ENCODE results near the gene MTHFD1L. TPM values are rescaled to one million over a fixed set of nuclear protein-coding genes. Genes with fewer than 3 reads are reported as not detected.
A peak's percentile ranks its signal among the peaks of the same experiment; 100 is the strongest.

MTHFD1L gene
- total RNA-seq, 3 donors from 2014 or later: 3.5 to 15.1 (median 11.0) TPM

DNA sequence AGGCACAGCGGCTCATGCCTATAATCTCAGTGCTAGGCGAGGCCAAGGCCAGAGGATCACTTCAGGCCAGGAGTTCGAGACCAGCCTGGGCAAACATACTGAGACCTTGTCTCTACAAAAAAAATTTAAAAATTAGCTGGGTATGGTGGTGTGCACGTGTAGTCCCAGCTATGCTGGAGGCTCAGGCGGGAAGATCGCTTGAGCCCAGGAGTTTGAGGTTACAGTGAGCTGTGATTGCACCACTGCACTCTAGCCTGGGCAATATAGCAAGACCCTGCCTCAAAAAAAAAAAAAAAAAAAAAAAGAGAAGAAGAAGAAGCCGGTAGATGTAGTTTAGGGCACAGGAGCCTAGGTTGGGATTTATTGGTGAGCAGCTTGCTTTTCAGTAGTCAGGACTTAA is 20.7 kb downstream of the MTHFD1L start:
- Histone ChIP-seq H3K4me1 (no peaks in the 10 kb centered on the region), H3K27me3 (no peaks in the 10 kb centered on the region), H3K27ac (no peak overlapping the region), H3K9me3 (no peaks in the 10 kb centered on the region), H3K36me3 (no peaks in the 10 kb centered on the region), H3K4me3 (no peak overlapping the region)
- no peak for TF ChIP-seq POLR2A (IDR thresholded peaks at IDR 0.05)
- TF ChIP-seq, protein P1, sequence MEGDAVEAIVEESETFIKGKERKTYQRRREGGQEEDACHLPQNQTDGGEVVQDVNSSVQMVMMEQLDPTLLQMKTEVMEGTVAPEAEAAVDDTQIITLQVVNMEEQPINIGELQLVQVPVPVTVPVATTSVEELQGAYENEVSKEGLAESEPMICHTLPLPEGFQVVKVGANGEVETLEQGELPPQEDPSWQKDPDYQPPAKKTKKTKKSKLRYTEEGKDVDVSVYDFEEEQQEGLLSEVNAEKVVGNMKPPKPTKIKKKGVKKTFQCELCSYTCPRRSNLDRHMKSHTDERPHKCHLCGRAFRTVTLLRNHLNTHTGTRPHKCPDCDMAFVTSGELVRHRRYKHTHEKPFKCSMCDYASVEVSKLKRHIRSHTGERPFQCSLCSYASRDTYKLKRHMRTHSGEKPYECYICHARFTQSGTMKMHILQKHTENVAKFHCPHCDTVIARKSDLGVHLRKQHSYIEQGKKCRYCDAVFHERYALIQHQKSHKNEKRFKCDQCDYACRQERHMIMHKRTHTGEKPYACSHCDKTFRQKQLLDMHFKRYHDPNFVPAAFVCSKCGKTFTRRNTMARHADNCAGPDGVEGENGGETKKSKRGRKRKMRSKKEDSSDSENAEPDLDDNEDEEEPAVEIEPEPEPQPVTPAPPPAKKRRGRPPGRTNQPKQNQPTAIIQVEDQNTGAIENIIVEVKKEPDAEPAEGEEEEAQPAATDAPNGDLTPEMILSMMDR (IDR thresholded peaks at IDR 0.05): no peak
- TF ChIP-seq POLR2AphosphoS5 (IDR thresholded peaks at IDR 0.05): no peak
- no peak for DNase-seq (ENCODE audit: low spot score in 2 of 2)
- intact Hi-C loops (cut with DNase I; ENCODE audit: low total_unique reads): no loop called here

DNA sequence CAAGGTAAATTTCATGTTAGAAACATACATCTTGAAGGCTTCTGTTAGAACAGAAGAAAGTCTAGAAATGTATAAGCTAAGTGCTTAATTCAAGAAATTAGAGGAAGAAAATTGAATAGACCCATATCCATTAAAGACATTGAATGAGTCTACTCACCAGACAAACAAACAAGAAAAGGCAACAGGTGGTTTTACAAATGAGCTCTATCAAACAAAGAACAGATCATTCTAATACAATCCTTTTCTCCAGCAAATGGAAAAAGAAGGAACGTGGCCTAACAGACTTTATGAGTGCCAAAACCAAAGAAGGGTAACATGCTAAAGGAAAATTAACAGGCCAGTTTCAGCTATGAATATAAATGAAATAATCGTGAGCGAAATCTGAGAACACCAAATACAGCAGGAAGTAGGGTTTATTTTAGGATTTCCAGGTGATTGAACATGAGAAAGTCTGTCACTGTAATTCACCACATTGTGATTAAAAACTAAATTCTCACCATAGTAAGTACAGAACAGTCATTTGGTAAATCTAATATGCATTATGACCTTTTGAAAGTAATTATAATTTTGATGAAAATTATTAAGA is 22.6 kb downstream of the MTHFD1L start:
- TF ChIP-seq POLR2A (IDR thresholded peaks at IDR 0.05) (no peak), POLR2AphosphoS5 (IDR thresholded peaks at IDR 0.05) (no peak)
- TF ChIP-seq, protein P1 (IDR thresholded peaks at IDR 0.05): no peak
- intact Hi-C loops (cut with DNase I; ENCODE audit: low total_unique reads): no loop called here
- Histone ChIP-seq H3K4me3 (no peak overlapping the region), H3K36me3 (no peaks in the 10 kb centered on the region), H3K9me3 (no peaks in the 10 kb centered on the region), H3K27me3 (no peaks in the 10 kb centered on the region), H3K27ac (no peak overlapping the region), H3K4me1 (no peaks in the 10 kb centered on the region)
- no peak for DNase-seq (ENCODE audit: low spot score in 2 of 2)

DNA sequence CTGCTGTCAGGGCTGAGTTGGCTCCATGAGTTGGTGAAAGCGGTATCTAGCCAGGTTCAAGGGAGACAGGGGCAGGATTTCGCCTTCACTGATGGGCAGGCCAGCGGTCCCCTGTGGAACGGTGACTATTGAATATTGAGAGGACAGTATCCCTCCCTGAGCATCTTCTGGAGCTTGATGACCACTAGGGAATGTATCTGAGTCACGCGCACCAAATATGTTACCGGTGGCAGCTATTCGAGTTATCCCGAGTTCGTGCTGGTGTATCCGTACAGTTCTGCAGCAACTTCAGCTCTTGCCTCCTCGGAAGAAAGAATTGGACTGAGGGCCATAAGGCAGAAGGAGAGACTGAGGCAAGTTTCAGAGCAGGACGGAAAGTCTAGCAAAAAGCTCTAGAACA is 24.8 kb downstream of the MTHFD1L start:
- H3K27ac ChIP-seq: no peak overlapping the region
- no peak for DNase-seq (ENCODE audit: low spot score in 2 of 2)
- H3K9me3 ChIP-seq: no peaks in the 10 kb centered on the region
- intact Hi-C loops (cut with DNase I; ENCODE audit: low total_unique reads): loop anchor here (10.0 kb wide), 1 partner anchor 444 kb away; no protein-coding TSS in a partner anchor
- no peaks in the 10 kb centered on the region for H3K27me3 ChIP-seq
- H3K36me3 ChIP-seq: no peaks in the 10 kb centered on the region
- no peak overlapping the region for H3K4me3 ChIP-seq
- peaks cover 0 to 4% of the 10 kb centered on the region in 2 donors for H3K4me1 ChIP-seq
- no peak for TF ChIP-seq POLR2AphosphoS5 (IDR thresholded peaks at IDR 0.05)
- TF ChIP-seq, protein P1 (IDR thresholded peaks at IDR 0.05): no peak
- TF ChIP-seq POLR2A (IDR thresholded peaks at IDR 0.05): no peak

DNA sequence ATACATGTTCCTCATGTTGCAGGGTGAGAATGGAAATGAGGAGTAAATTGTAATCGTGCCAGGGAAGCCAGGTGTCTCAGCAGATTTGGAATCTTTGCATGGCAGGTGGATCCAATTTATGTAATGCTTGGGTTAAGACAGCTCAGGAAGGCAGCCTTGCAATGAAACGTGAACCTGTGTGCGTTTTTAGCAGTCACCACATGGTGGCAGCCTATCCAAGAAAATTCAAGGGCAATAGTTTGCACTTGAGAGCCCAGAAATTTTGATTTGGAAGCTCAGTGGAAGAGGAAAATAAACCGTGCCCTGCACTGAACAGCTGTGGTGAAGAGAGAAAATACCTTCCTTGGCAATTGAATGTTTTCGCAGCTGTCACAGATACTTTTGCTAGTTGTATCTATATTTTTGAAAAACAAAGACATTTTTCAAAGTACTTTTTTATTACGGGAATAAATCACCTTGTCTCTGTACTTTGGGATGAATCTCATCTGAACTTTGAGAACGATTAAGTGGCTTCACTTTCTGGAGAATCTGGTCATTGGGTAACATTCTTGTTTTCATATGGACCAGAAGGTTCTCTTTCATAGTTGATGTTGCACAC is 26.5 kb downstream of the MTHFD1L start:
- no peak overlapping the region for H3K27ac ChIP-seq
- H3K4me1 ChIP-seq: peaks cover 0 to 4% of the 10 kb centered on the region in 2 donors
- no peaks in the 10 kb centered on the region for H3K9me3 ChIP-seq
- intact Hi-C loops (cut with DNase I; ENCODE audit: low total_unique reads): loop anchor here (10.0 kb wide), 1 partner anchor 443 kb away; no protein-coding TSS in a partner anchor
- H3K27me3 ChIP-seq: no peaks in the 10 kb centered on the region
- peak; percentile 56 to 65 for DNase-seq (ENCODE audit: low spot score in 2 of 2)
- no peaks in the 10 kb centered on the region for H3K36me3 ChIP-seq
- no peak overlapping the region for H3K4me3 ChIP-seq
- TF ChIP-seq POLR2AphosphoS5 (IDR thresholded peaks at IDR 0.05) (peak in 1 of 3 donors; percentile 32), POLR2A (IDR thresholded peaks at IDR 0.05) (no peak)
- TF ChIP-seq, protein P1 (IDR thresholded peaks at IDR 0.05): peak; percentile 73 to 85 (median 77)

DNA sequence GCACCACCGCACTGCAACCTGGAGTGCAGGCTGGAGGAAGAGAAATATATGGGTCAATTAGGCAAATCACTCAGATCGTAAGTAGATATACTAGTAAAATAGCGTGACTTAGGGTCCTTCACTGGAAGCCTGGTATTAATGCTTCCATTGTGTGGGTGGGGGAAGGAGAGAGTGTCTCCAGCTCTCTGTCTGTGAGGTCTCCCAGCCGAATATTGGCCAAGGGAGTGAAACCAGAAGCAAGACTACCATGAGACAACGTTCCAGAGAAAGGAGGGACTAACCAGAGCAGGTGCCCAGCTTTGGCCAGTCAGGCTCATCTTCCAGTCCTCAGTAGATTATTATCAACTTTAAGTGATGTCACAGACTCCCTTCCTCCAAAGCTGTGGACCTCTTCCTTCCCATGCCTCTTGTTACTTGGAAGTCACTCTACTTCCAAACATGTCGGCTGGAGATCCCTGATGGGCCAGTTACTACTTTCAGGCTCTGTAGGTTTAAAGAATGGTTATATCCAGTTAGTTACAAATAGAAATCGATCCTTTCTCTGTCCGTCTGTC is 28.8 kb downstream of the MTHFD1L start:
- Histone ChIP-seq H3K36me3 (no peaks in the 10 kb centered on the region), H3K27me3 (no peaks in the 10 kb centered on the region), H3K4me1 (peaks cover 0 to 4% of the 10 kb centered on the region in 2 donors), H3K27ac (no peak overlapping the region), H3K9me3 (no peaks in the 10 kb centered on the region), H3K4me3 (no peak overlapping the region)
- no peak for DNase-seq (ENCODE audit: low spot score in 2 of 2)
- TF ChIP-seq POLR2AphosphoS5 (IDR thresholded peaks at IDR 0.05): no peak
- no peak for TF ChIP-seq POLR2A (IDR thresholded peaks at IDR 0.05)
- TF ChIP-seq, protein P1 (IDR thresholded peaks at IDR 0.05): no peak
- intact Hi-C loops (cut with DNase I; ENCODE audit: low total_unique reads): loop anchor here (10.0 kb wide), 1 partner anchor 441 kb away; no protein-coding TSS in a partner anchor
